ENCODE data around the gene ZNF512B. TPM values are rescaled to one million over a fixed set of nuclear protein-coding genes. Genes with fewer than 3 reads are reported as not detected.

ZNF512B gene
- total and polyA plus RNA-seq, 4 donors, result 8.7 to 18.9 (median 11.8) TPM

GRCh38 chr20:63934271-63935068 is 35.3 kb downstream of the ZNF512B start:
- Histone ChIP-seq H3K4me3 (no peak overlapping the region), H3K4me1 (ENCODE audit: control insufficient read depth in 5 of 5, insufficient read depth in 5 of 5, low read length in 5 of 5) (no peaks in the 10 kb centered on the region), H3K9ac (ENCODE audit: insufficient read depth in 1 of 2, low read length in 2 of 2) (no peak overlapping the region), H3K36me3 (ENCODE audit: control insufficient read depth in 4 of 4, insufficient read depth in 4 of 4, low read length in 4 of 4) (peaks cover 5 to 64% (median 29%) of the 10 kb centered on the region in 4 donors), H3K9me3 (ENCODE audit: control insufficient read depth in 4 of 4, insufficient read depth in 3 of 4, low read length in 3 of 4) (no peaks in the 10 kb centered on the region), H3K27me3 (ENCODE audit: control insufficient read depth in 3 of 3, insufficient read depth in 3 of 3, low read length in 2 of 3) (no peaks in the 10 kb centered on the region), H3K27ac (ENCODE audit: low read depth in 1 of 2, low read length in 1 of 2) (no peak overlapping the region)
- no peak for TF ChIP-seq CTCF (IDR thresholded peaks at IDR 0.05; ENCODE audit: control extremely low read depth, extremely low read depth)
- DNase-seq (no peak), ATAC-seq (ENCODE audit: insufficient read depth, low FRiP score) (no peak)
- WGBS, 2 donors, result 80 to 83% methylated on average over 37 of the region's 37 CpGs

- peaks cover 6 to 63% (median 30%) of the 10 kb centered on the region in 4 donors for H3K36me3 ChIP-seq (ENCODE audit: control insufficient read depth in 4 of 4, insufficient read depth in 4 of 4, low read length in 4 of 4)
- no peak overlapping the region for H3K4me3 ChIP-seq
- H3K4me1 ChIP-seq (ENCODE audit: control insufficient read depth in 5 of 5, insufficient read depth in 5 of 5, low read length in 5 of 5), result no peaks in the 10 kb centered on the region
- H3K9ac ChIP-seq (ENCODE audit: insufficient read depth in 1 of 2, low read length in 2 of 2), result no peak overlapping the region
- no peak overlapping the region for H3K27ac ChIP-seq (ENCODE audit: low read depth in 1 of 2, low read length in 1 of 2)
- DNase-seq, result no peak
- H3K27me3 ChIP-seq (ENCODE audit: control insufficient read depth in 3 of 3, insufficient read depth in 3 of 3, low read length in 2 of 3), result no peaks in the 10 kb centered on the region
- no peak for TF ChIP-seq CTCF (IDR thresholded peaks at IDR 0.05; ENCODE audit: control extremely low read depth, extremely low read depth)
- ATAC-seq (ENCODE audit: insufficient read depth, low FRiP score), result no peak
- WGBS, 2 donors, result 93 to 96% methylated on average over 5 of the region's 5 CpGs
- H3K9me3 ChIP-seq (ENCODE audit: control insufficient read depth in 4 of 4, insufficient read depth in 3 of 4, low read length in 3 of 4), result no peaks in the 10 kb centered on the region
These were observed 36.1 kb downstream of the ZNF512B start for GRCh38 chr20:63933646-63934045.

GRCh38 chr20:63932606-63933160 is 37.0 kb downstream of the ZNF512B start:
- Histone ChIP-seq H3K27me3 (ENCODE audit: control insufficient read depth in 3 of 3, insufficient read depth in 3 of 3, low read length in 2 of 3) (no peaks in the 10 kb centered on the region), H3K4me1 (ENCODE audit: control insufficient read depth in 5 of 5, insufficient read depth in 5 of 5, low read length in 5 of 5) (no peaks in the 10 kb centered on the region), H3K9ac (ENCODE audit: insufficient read depth in 1 of 2, low read length in 2 of 2) (no peak overlapping the region), H3K36me3 (ENCODE audit: control insufficient read depth in 4 of 4, insufficient read depth in 4 of 4, low read length in 4 of 4) (peaks cover 9 to 67% (median 34%) of the 10 kb centered on the region in 4 donors), H3K9me3 (ENCODE audit: control insufficient read depth in 4 of 4, insufficient read depth in 3 of 4, low read length in 3 of 4) (no peaks in the 10 kb centered on the region), H3K4me3 (no peak overlapping the region), H3K27ac (ENCODE audit: low read depth in 1 of 2, low read length in 1 of 2) (no peak overlapping the region)
- no peak for TF ChIP-seq CTCF (IDR thresholded peaks at IDR 0.05; ENCODE audit: control extremely low read depth, extremely low read depth)
- no peak for ATAC-seq (ENCODE audit: insufficient read depth, low FRiP score)
- 91 to 94% methylated on average over 17 of the region's 17 CpGs for WGBS, 2 donors
- DNase-seq, result no peak
